MCF 10A (cell line): ENCODE measurements around the gene PRSS27. TPM values are rescaled to one million over a fixed set of nuclear protein-coding genes. Genes with fewer than 3 reads are reported as not detected.

Experiments
- BruUV-seq: library from RNA; stranded (reverse); fragments of 400-500 nt; replicated peaks from 2 replicates; lab custom pipeline; 2021; lab: Mats Ljungman, UMichigan
- CTCF ChIA-PET: fragments of 300-600 bp; sonication (Branson Sonifier 250); formaldehyde crosslinking; extraction: SDS; loops from one replicate; lab custom pipeline; 2021; ENCODE audit warnings: antibody characterized with exemption, inconsistent platforms; lab: Yijun Ruan, JAX
- POLR2A ChIA-PET: fragments of 300-600, 350-650 bp; sonication (Branson Sonifier 250); formaldehyde crosslinking; extraction: SDS; loops from one replicate; lab custom pipeline; 2020; ENCODE audit warnings: antibody characterized with exemption, inconsistent platforms; lab: Yijun Ruan, JAX
- DNase-seq: peaks from one replicate; pipeline ENCODE4 v3.0.0-alpha.2; 2018; ENCODE audit not compliant: unreplicated experiment
- H3K27ac Mint-ChIP-seq: one replicate; pipeline ENCODE4 v1.8.0; 2022; ENCODE audit warnings: mild to moderate bottlenecking, low read depth, mixed read lengths; ENCODE audit not compliant: unreplicated experiment
- H3K27me3 Mint-ChIP-seq: one replicate; pipeline ENCODE4 v1.8.0; 2022; ENCODE audit warnings: mixed read lengths; ENCODE audit not compliant: insufficient read depth, unreplicated experiment
- H3K36me3 Mint-ChIP-seq: one replicate; pipeline ENCODE4 v1.8.0; 2022; ENCODE audit warnings: mild to moderate bottlenecking, moderate library complexity, mixed read lengths; ENCODE audit not compliant: insufficient read depth, unreplicated experiment
- H3K4me1 Mint-ChIP-seq: one replicate; pipeline ENCODE4 v1.8.0; 2022; ENCODE audit warnings: mixed read lengths; ENCODE audit not compliant: insufficient read depth, unreplicated experiment
- H3K4me3 Mint-ChIP-seq: one replicate; pipeline ENCODE4 v1.8.0; 2022; ENCODE audit warnings: mild to moderate bottlenecking, moderate library complexity, mixed read lengths; ENCODE audit not compliant: unreplicated experiment
- H3K9me3 Mint-ChIP-seq: one replicate; pipeline ENCODE4 v1.8.0; 2022; ENCODE audit warnings: mixed read lengths; ENCODE audit not compliant: unreplicated experiment
- intact Hi-C: fragments of 100-400 bp; cut with micrococcal nuclease; formaldehyde crosslinking; loops from 2 replicates; pipeline ENCODE4 v1.14.1; 2022
- total RNA-seq: library from RNA; stranded (reverse); gene quantifications from 2 replicates; pipeline ENCODE4 v1.2.3, GENCODE V29; 2022
- TF ChIP-seq, protein P1 (sequence below): fragments of 200-600 bp; IDR thresholded peaks from one replicate; pipeline ENCODE4 v1.8.0; 2022; ENCODE audit warnings: antibody characterized with exemption, mild to moderate bottlenecking; ENCODE audit not compliant: unreplicated experiment

PRSS27 gene
- total RNA-seq, 1 experiment from 2014 or later: 5.8 TPM

- Mint-ChIP-seq H3K9me3 (no peaks in the 10 kb centered on the region), H3K27me3 (no peaks in the 10 kb centered on the region), H3K27ac (no peak overlapping the region), H3K4me1 (no peaks in the 10 kb centered on the region), H3K36me3 (peaks cover 6% of the 10 kb centered on the region), H3K4me3 (no peak overlapping the region)
- ChIA-PET CTCF (interaction anchor here (0.5 kb wide), 1 partner anchor 37 kb away, joined by 3 read pairs; no protein-coding TSS in a partner anchor), POLR2A (interaction anchor here (1.3 kb wide), 1 partner anchor 36 kb away, joined by 3 read pairs; the partner anchor contains the start of gene KCTD5)
- intact Hi-C loops: no loop called here
- no TSS peak for BruUV-seq
- no peak for DNase-seq
- TF ChIP-seq, protein P1, sequence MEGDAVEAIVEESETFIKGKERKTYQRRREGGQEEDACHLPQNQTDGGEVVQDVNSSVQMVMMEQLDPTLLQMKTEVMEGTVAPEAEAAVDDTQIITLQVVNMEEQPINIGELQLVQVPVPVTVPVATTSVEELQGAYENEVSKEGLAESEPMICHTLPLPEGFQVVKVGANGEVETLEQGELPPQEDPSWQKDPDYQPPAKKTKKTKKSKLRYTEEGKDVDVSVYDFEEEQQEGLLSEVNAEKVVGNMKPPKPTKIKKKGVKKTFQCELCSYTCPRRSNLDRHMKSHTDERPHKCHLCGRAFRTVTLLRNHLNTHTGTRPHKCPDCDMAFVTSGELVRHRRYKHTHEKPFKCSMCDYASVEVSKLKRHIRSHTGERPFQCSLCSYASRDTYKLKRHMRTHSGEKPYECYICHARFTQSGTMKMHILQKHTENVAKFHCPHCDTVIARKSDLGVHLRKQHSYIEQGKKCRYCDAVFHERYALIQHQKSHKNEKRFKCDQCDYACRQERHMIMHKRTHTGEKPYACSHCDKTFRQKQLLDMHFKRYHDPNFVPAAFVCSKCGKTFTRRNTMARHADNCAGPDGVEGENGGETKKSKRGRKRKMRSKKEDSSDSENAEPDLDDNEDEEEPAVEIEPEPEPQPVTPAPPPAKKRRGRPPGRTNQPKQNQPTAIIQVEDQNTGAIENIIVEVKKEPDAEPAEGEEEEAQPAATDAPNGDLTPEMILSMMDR: no peak
Observed at GRCh38 chr16:2717383-2718263, 2.4 kb downstream of the PRSS27 start.

- no TSS peak for BruUV-seq
- Mint-ChIP-seq H3K27me3 (no peaks in the 10 kb centered on the region), H3K27ac (no peak overlapping the region), H3K9me3 (no peaks in the 10 kb centered on the region), H3K4me1 (no peaks in the 10 kb centered on the region), H3K4me3 (no peak overlapping the region), H3K36me3 (peaks cover 6% of the 10 kb centered on the region)
- TF ChIP-seq, protein P1: no peak
- ChIA-PET CTCF (interaction anchor here (0.5 to 0.7 kb wide), 3 partner anchors 18 to 347 kb away, joined by 3 read pairs; no protein-coding TSS in a partner anchor), POLR2A (interaction anchor here (0.5 to 1.3 kb wide), 2 partner anchors 35 to 231 kb away, joined by 3 read pairs; partner anchors contain the start of gene KCTD5)
- DNase-seq: no peak
- intact Hi-C loops: no loop called here
Observed at GRCh38 chr16:2716948-2717347, 3.1 kb downstream of the PRSS27 start.

- TF ChIP-seq, protein P1: no peak
- no peak overlapping the region for H3K4me3 Mint-ChIP-seq
- no peak overlapping the region for H3K27ac Mint-ChIP-seq
- peaks cover 12% of the 10 kb centered on the region for H3K36me3 Mint-ChIP-seq
- DNase-seq: no peak
- H3K27me3 Mint-ChIP-seq: no peaks in the 10 kb centered on the region
- POLR2A ChIA-PET: interaction anchor here (0.5 to 1.3 kb wide), 2 partner anchors 34 to 232 kb away, joined by 3 read pairs; partner anchors contain the start of gene KCTD5
- BruUV-seq: no TSS peak
- CTCF ChIA-PET: interaction anchor here (0.6 to 0.7 kb wide), 2 partner anchors 19 to 348 kb away, joined by 3 read pairs; no protein-coding TSS in a partner anchor
- no peaks in the 10 kb centered on the region for H3K9me3 Mint-ChIP-seq
- no peaks in the 10 kb centered on the region for H3K4me1 Mint-ChIP-seq
- intact Hi-C loops: no loop called here
Observed at GRCh38 chr16:2715966-2716885, 3.8 kb downstream of the PRSS27 start.
